Measurements from ENCODE around the gene QKI.
"Not testable (repeated sequence)": the region's sequence is repeated elsewhere in the genome, so short reads cannot be mapped to it uniquely, and the experiment has no call there.

QKI gene

GRCh38 chr6:163579880-163580295 is 165.4 kb downstream of the QKI start:
- no peak for DNase-seq (ENCODE audit: low read depth)

- DNase-seq (ENCODE audit: low read depth) = no peak
Observed at GRCh38 chr6:163580311-163581030, 166.0 kb downstream of the QKI start.

- no peak for DNase-seq (ENCODE audit: low read depth)
Observed at GRCh38 chr6:163583558-163583957, 169.0 kb downstream of the QKI start.

GRCh38 chr6:163585932-163586437 is 171.5 kb downstream of the QKI start:
- DNase-seq (ENCODE audit: low read depth) = no peak

- no peak for DNase-seq (ENCODE audit: low read depth)
Observed at GRCh38 chr6:163586888-163587287, 172.4 kb downstream of the QKI start.

- no peak for DNase-seq (ENCODE audit: low read depth)
Observed at GRCh38 chr6:163588220-163588919, 173.9 kb downstream of the QKI start.

GRCh38 chr6:163589387-163589786 is 174.9 kb downstream of the QKI start:
- DNase-seq (ENCODE audit: low read depth) = no peak

GRCh38 chr6:163590132-163590531 is 175.6 kb downstream of the QKI start:
- DNase-seq (ENCODE audit: low read depth) = not testable (repeated sequence)

- no peak for DNase-seq (ENCODE audit: low read depth)
Observed at GRCh38 chr6:163592872-163593271, 178.4 kb downstream of the QKI start.

GRCh38 chr6:163596174-163596573 is 181.7 kb downstream of the QKI start:
- no peak for DNase-seq (ENCODE audit: low read depth)

- DNase-seq (ENCODE audit: low read depth) = no peak
Observed at GRCh38 chr6:163599136-163599535, 184.6 kb downstream of the QKI start.

GRCh38 chr6:163599684-163600083 is 185.2 kb downstream of the QKI start:
- no peak for DNase-seq (ENCODE audit: low read depth)

- DNase-seq (ENCODE audit: low read depth) = no peak
Observed at GRCh38 chr6:163600331-163600730, 185.8 kb downstream of the QKI start.

- DNase-seq (ENCODE audit: low read depth) = no peak
Observed at GRCh38 chr6:163600781-163601180, 186.3 kb downstream of the QKI start.

GRCh38 chr6:163602851-163603250 is 188.3 kb downstream of the QKI start:
- no peak for DNase-seq (ENCODE audit: low read depth)

GRCh38 chr6:163603395-163603794 is 188.9 kb downstream of the QKI start:
- DNase-seq (ENCODE audit: low read depth) = no peak

- no peak for DNase-seq (ENCODE audit: low read depth)
Observed at GRCh38 chr6:163605385-163606097, 191.0 kb downstream of the QKI start.

GRCh38 chr6:163607792-163608191 is 193.3 kb downstream of the QKI start:
- DNase-seq (ENCODE audit: low read depth) = no peak

- no peak for DNase-seq (ENCODE audit: low read depth)
Observed at GRCh38 chr6:163608204-163608644, 193.7 kb downstream of the QKI start.

- DNase-seq (ENCODE audit: low read depth) = no peak
Observed at GRCh38 chr6:163612200-163612599, 197.7 kb downstream of the QKI start.

GRCh38 chr6:163613025-163613424 is 198.5 kb downstream of the QKI start:
- no peak for DNase-seq (ENCODE audit: low read depth)

- DNase-seq (ENCODE audit: low read depth) = no peak
Observed at GRCh38 chr6:163613668-163614067, 199.2 kb downstream of the QKI start.

- DNase-seq (ENCODE audit: low read depth) = no peak
Observed at GRCh38 chr6:163616452-163616851, 201.9 kb downstream of the QKI start.

All from stimulated activated CD4-positive, alpha-beta T cell treated with anti-CD3 and anti-CD28 coated beads, Interleukin-2, amount 100 ng/mL, for 4 hours (primary cell).